BJ (cell line): ENCODE results near the gene MLLT10. TPM values are rescaled to one million over a fixed set of nuclear protein-coding genes. Genes with fewer than 3 reads are reported as not detected.
"Not testable (repeated sequence)": the region's sequence is repeated elsewhere in the genome, so short reads cannot be mapped to it uniquely, and the experiment has no call there.

Experiments
- CTCF ChIA-PET: fragments of 350-600 bp; formaldehyde crosslinking; extraction: SDS; loops from one replicate; lab custom pipeline; 2021; ENCODE audit warnings: antibody characterized with exemption, inconsistent platforms; lab: Yijun Ruan, JAX
- POLR2A ChIA-PET: fragments of 300-600 bp; sonication (Branson Sonifier 250); formaldehyde crosslinking; extraction: SDS; loops from one replicate; lab custom pipeline; 2021; ENCODE audit warnings: antibody characterized with exemption; lab: Charles Lee
- DNase-seq: peaks from one replicate; pipeline ENCODE4 v3.0.0-alpha.2; 2011; ENCODE audit warnings: low read depth
- H3K27me3 ChIP-seq: 2 replicates; pipeline ENCODE4 v1.6.0; 2011; ENCODE audit warnings: low read length; ENCODE audit not compliant: control insufficient read depth, insufficient read depth
- H3K36me3 ChIP-seq: 2 replicates; pipeline ENCODE4 v1.5.1; 2011; ENCODE audit warnings: low read length; ENCODE audit not compliant: control insufficient read depth, insufficient read depth
- H3K4me3 ChIP-seq: 2 replicates; pipeline ENCODE4 v1.5.1; 2011; ENCODE audit warnings: low read depth, mild to moderate bottlenecking, control low read depth, low read length
- CTCF ChIP-seq: IDR thresholded peaks from 2 replicates; pipeline ENCODE4 v1.5.1; 2011; ENCODE audit warnings: low read depth, mild to moderate bottlenecking, control low read depth, inconsistent platforms, low read length, moderate library complexity; ENCODE audit not compliant: insufficient read depth
- polyA plus RNA-seq: library from polyadenylated mRNA; depleted of rRNA; stranded (reverse); fragments of >200 nt; gene quantifications from 2 replicates; pipeline ENCODE4 v1.2.3, GENCODE V29; 2011

The MLLT10 gene
- polyA plus RNA-seq, 1 experiment, result 30.2 TPM

- TF ChIP-seq CTCF, result no peak
- no peak for DNase-seq
- Histone ChIP-seq H3K27me3 (no peaks in the 10 kb centered on the region), H3K36me3 (peaks cover 11% of the 10 kb centered on the region), H3K4me3 (no peak overlapping the region)
- CTCF ChIA-PET, result interaction anchor here (1.2 to 1.8 kb wide), 2 partner anchors 21 to 41 kb away, joined by 3 to 5 read pairs; no protein-coding TSS in a partner anchor
- POLR2A ChIA-PET, result interaction anchor here (0.5 to 1.0 kb wide), 2 partner anchors 10 to 280 kb away, joined by 3 read pairs; no protein-coding TSS in a partner anchor
These were observed 2.8 kb downstream of the MLLT10 start for GRCh38 chr10:21536874-21537273.

- POLR2A ChIA-PET, H3K4me3 ChIP-seq, H3K27me3 ChIP-seq, CTCF ChIA-PET, DNase-seq: not testable (repeated sequence)
- peaks cover 20% of the 10 kb centered on the region for H3K36me3 ChIP-seq
These were observed 6.7 kb downstream of the MLLT10 start for GRCh38 chr10:21540701-21541100.

DNA sequence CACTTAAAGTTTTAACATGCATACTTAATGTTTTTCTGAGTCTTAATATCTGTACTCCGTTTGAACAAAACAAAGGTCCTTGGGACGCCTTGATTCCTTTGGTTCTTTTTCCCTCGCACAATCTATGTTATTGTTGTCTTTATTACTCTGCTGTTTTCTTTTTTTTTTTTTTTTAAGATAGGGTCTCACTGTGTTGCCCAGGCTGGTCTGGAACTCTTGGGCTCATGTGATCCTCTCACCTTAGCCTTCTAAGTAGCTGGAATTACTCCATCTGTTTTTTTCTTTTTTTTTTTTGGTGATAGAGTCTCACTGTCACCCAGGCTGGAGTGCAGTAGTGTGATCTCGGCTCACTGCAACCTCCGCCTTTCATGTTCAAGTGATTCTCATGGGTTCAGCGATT is 13.2 kb downstream of the MLLT10 start:
- Histone ChIP-seq H3K36me3 (peaks cover 9% of the 10 kb centered on the region), H3K27me3 (no peaks in the 10 kb centered on the region), H3K4me3 (no peak overlapping the region)
- DNase-seq, result no peak
- no peak for TF ChIP-seq CTCF
- CTCF ChIA-PET, result no interaction called here
- POLR2A ChIA-PET, result no interaction called here

DNA sequence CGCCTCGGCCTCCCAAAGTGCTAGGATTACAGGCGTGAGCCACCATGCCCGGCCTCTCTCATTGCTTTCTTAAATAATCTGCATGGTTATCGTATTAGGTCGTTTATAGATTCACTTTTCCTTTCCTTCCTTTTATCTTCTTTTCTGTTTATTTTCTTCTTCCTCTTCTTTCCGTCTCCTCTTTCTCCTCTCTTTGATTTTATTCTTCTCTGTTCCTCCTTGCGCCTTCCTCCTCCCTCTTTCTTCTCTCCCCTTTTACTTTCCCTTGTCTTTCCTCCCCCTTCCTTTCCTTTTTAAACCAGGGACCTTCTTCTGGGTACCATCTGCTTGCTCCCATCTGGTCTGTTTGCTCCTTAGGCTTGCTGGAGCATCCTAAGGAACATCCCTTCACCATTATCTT is 18.6 kb downstream of the MLLT10 start:
- Histone ChIP-seq H3K27me3 (no peaks in the 10 kb centered on the region), H3K36me3 (peaks cover 7% of the 10 kb centered on the region), H3K4me3 (no peak overlapping the region)
- TF ChIP-seq CTCF, result no peak
- CTCF ChIA-PET, result no interaction called here
- POLR2A ChIA-PET, result interaction anchor here (0.7 kb wide), 1 partner anchor 20 kb away, joined by 5 read pairs; no protein-coding TSS in a partner anchor
- no peak for DNase-seq

- ChIA-PET POLR2A (no interaction called here), CTCF (no interaction called here)
- Histone ChIP-seq H3K4me3 (no peak overlapping the region), H3K27me3 (no peaks in the 10 kb centered on the region), H3K36me3 (peaks cover 9% of the 10 kb centered on the region)
- DNase-seq, result no peak
- no peak for TF ChIP-seq CTCF
These were observed 22.5 kb downstream of the MLLT10 start for GRCh38 chr10:21556527-21556926.

- H3K27me3 ChIP-seq, CTCF ChIA-PET, H3K4me3 ChIP-seq, DNase-seq, POLR2A ChIA-PET, H3K36me3 ChIP-seq: not testable (repeated sequence)
These were observed 25.0 kb downstream of the MLLT10 start for GRCh38 chr10:21558984-21559383.
